ENCODE results near the gene DNAH10.

DNA sequence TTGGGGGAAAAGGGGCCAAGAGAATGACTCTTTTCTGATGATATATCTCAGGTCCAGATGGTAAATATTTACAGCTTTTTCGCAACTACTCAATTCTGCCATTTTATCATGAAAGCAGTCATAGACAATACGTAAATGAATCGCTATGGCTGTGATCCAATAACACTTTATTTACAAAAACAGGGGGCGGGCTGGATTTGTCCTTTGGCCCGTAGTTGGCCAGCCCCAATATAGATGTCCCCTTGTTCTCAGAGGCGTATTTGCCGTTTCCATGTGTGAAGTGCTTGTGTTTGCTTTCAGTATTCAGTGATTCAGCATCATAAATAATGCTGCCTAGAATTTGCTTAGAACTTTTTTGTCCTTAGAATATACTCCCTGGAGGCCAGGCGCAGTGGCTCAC, 133.3 kb downstream of the DNAH10 start:
- no peak for TF ChIP-seq EZH2 (IDR thresholded peaks at IDR 0.05; ENCODE audit: borderline replicate concordance)
- TF ChIP-seq, protein P1, sequence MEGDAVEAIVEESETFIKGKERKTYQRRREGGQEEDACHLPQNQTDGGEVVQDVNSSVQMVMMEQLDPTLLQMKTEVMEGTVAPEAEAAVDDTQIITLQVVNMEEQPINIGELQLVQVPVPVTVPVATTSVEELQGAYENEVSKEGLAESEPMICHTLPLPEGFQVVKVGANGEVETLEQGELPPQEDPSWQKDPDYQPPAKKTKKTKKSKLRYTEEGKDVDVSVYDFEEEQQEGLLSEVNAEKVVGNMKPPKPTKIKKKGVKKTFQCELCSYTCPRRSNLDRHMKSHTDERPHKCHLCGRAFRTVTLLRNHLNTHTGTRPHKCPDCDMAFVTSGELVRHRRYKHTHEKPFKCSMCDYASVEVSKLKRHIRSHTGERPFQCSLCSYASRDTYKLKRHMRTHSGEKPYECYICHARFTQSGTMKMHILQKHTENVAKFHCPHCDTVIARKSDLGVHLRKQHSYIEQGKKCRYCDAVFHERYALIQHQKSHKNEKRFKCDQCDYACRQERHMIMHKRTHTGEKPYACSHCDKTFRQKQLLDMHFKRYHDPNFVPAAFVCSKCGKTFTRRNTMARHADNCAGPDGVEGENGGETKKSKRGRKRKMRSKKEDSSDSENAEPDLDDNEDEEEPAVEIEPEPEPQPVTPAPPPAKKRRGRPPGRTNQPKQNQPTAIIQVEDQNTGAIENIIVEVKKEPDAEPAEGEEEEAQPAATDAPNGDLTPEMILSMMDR (IDR thresholded peaks at IDR 0.05; ENCODE audit: poor library complexity), result no peak
- TF ChIP-seq EZH2phosphoT487 (IDR thresholded peaks at IDR 0.05; ENCODE audit: low read depth, severe bottlenecking, unreplicated experiment), result no peak
